Tongue (tissue), 2 donors: Measurements from ENCODE around the gene KCNK3. TPM values are rescaled to one million over a fixed set of nuclear protein-coding genes. Genes with fewer than 3 reads are reported as not detected.

Experiments
- DNase-seq: peaks from one replicate; pipeline ENCODE4 v3.0.0-alpha.2; 2015
- total RNA-seq: library from RNA; depleted of rRNA; stranded (reverse); fragments of >200 nt; gene quantifications from one replicate; pipeline ENCODE4 v1.2.3, GENCODE V29; 2014

Gene KCNK3
- total RNA-seq, 1 donor from 2014 or later: 1.1 TPM

GRCh38 chr2:26691881-26692278, 642 bp upstream of the KCNK3 start:
- no peak for DNase-seq

- DNase-seq: peak; percentile 56
These were observed 651 bp downstream of the KCNK3 start for GRCh38 chr2:26692897-26693849.

DNA sequence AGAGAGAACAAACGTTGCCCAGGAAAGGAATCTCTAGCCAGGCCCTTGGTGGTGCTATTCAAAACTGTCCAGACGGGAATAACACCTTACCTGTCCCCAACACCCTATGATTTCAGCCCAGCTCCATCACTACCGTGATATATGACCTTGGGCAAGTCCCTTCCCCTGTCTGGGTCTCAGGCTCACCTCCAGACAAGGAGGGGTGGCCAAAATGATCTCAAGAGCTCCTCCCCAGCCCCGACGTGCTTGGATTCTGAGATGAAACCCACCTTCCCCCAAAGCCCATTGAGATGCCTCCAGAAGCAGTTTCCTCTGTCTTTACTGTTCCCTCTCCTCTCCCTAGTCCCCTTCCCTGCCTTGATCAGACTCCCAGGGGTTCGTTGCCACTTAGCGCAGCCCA, 1.5 kb downstream of the KCNK3 start:
- DNase-seq: no peak

GRCh38 chr2:26696351-26696816, 3.9 kb downstream of the KCNK3 start:
- DNase-seq: no peak

GRCh38 chr2:26697425-26697824, 4.9 kb downstream of the KCNK3 start:
- no peak for DNase-seq

DNA sequence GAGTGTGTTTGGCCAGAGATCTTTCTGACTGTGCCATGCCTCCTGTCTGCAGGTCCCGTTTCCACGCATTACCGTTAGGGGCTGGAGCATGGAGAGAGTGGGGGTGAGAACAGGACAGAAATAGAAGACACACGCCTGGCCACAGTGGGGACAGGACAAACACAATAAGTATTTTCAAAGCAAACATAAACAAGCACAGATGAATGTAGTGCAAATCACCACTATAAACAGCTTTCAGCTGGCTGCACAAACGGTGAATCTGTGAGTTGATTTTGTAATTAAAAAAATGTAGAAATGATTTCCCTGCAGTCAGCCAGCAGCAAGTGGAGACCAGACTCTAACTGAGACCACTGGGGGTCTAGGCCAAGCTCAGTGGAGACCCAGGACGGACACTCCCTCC, 6.8 kb downstream of the KCNK3 start:
- no peak for DNase-seq

- no peak for DNase-seq
These were observed 7.6 kb downstream of the KCNK3 start for GRCh38 chr2:26700078-26700477.

DNA sequence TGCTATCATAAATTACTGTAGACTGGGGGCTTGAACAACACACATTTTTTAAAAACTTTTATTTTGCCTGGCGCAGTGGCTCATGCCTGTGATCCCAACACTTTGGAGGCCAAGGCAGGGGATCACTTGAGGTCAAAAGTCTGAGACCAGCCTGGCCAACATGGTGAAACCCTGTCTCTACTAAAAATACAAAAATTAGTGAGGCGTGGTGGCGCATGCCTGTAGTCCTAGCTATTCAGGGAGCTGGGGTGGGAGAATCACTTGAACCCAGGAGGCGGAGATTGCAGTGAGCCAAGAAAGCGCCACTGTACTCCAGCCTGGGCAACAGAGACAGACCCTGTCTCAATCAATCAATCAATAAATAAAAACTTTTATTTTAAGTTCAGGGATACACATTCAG, 9.1 kb downstream of the KCNK3 start:
- no peak for DNase-seq

DNA sequence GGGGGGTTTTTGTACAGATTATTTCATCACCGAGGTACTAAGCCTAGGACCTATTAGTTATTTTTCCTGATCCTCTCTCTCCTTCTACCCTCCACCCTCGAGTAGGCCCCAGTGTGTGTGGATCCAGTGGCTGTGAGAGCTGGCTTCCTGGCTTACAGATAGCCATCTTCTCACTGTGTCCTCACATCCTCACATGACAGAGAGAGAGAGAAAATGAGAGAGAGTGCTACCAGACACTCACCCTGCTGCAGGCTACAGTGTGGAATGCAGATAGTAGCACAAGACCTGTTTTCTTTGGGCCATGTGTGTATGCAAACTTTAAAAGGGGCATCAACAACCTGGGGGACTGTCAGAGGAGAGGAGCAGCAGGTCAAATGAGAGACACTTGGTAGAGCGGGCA, 9.5 kb downstream of the KCNK3 start:
- no peak for DNase-seq

DNA sequence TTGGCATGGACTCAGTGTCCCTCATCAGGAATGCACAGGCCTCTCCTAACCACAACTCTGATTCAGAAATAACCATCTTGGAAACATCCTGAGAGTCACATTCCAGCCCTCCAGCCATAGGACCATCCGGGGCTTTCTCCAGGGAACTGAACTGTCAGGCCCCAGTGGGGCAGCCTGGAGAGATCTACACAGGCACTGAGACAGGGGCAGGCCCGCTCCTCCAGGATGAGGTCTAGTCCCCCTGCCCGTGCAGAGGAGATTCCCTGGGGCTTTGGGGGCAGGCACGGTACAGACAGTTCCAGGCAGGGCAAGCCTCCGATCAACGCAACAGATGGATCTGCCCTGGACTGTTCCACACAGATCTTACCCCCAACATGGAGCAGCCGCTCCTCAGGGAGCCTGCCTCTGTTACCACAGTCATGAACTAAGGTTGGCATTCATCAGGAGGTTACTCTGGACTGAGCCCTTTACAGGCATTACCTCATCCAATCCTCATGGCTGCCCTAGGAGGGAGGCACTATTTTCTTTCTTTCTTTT, 12.0 kb downstream of the KCNK3 start:
- no peak for DNase-seq

GRCh38 chr2:26705126-26705525, 12.6 kb downstream of the KCNK3 start:
- DNase-seq: no peak

DNA sequence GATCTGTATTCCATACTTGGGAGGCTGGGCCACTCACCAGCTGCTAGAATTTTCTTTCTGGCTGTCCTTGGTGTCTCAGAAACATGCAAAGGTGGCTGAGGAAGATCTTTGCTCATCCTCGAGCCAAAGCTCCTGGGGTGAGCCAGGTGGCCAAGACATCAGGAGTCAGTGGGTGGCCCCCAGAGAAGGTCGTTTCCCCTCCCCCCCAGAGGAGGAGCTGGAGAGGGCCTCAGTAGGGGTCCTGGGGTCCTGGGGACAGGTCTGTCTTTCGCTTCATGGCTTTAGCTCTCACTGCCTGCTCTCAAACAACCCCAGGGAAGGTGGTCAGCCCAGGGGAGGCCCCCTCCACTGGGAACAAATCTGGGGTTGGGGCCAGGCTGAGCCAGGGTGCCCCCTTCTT, 13.6 kb downstream of the KCNK3 start:
- DNase-seq: no peak

- DNase-seq: no peak
These were observed 14.3 kb downstream of the KCNK3 start for GRCh38 chr2:26706616-26707473.

DNA sequence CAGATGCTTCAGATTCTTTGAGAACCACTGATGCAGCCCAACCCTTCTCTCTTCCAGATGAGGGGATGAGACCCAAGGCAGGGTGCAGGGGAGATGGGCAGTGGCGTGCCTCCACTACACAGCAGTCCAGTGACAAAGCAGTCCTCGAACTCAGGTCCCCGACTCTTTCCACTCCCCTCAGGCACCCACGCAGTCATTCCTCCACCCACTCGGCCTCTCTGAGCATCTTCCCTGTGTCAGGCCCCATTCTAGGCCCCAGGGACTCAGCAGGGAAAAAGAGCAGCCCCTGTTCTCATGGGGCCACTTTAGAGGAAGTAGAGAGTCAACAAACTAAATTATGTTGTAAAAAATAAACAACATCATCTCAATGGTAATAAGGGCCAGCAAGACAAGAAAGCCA, 15.2 kb downstream of the KCNK3 start:
- DNase-seq: no peak

DNA sequence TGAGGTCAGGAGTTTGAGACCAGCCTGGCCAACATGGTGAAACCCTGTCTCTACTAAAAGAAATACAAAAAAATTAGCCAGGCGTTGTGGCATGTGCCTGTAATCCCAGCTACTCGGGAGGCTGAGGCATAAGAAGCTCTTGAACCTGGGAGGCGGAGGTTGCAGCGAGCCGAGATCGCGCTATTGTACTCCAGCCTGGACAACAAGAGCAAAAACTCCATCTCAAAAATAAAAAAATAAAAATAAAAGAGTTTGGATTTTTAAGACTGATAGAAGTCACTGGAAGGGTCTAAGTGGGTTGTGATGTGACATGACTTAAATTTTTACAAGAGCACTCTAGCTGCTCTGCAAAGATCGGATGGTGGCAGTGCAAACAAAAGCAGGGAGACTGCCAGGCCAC, 15.9 kb downstream of the KCNK3 start:
- no peak for DNase-seq

DNA sequence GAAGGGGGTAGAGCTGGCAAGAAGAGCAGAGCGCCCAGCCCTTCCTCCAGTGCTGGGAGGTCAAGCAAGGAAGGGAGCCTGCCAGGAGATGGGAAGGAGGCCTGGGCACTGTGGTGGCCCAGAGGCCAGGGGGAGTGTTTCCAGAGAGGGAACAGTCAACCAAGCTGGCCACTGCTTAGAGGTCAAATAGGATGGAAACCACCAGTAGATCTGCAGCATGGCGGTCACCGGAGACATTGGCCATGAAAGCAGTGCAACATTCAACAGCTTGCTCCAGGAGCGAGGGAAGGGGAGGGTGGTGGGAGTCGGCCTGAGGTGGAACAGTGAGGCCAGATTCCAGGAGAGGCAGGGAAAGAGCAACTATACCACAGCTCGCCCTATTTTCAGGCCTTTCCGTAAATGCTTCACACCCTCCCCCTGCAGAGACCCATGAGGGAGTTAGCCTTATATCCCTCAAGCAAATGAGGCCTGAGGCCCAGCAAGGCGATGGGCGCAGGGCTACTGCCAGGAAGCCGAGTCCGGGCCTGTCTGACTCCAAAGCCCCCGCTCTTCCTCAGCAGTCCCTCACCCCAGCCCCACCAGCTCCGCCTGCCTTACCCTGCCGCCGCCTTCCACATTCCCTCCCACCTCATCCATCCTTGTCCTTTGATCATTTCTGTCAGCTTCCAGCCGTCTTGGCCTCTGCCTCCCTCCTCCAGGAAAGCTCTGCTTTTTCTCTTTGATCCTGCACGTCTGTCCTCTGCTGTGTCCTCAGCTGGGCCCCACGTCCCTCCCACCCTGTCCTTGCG, 17.0 kb downstream of the KCNK3 start:
- no peak for DNase-seq

DNA sequence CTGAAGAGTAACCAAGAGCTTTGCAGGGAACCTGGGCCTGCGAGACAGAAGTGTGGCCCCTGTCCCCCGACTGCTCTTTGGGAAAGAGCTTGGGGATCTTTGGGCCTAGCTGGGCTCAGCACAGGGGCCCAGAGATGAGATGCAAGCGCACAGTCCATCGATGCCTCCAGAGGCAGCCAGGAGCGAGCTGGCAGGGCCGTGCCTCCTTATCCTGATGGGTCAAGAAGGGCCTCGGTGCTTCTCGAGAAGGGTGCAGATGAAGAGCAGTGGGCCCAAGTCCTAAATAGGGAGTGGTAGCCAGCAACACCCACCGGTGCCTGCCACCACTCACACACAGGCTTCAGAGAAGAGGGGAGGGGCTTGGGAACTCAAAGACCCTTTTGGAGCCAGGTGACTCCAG, 17.6 kb downstream of the KCNK3 start:
- DNase-seq: no peak

GRCh38 chr2:26710743-26711456, 18.4 kb downstream of the KCNK3 start:
- no peak for DNase-seq

DNA sequence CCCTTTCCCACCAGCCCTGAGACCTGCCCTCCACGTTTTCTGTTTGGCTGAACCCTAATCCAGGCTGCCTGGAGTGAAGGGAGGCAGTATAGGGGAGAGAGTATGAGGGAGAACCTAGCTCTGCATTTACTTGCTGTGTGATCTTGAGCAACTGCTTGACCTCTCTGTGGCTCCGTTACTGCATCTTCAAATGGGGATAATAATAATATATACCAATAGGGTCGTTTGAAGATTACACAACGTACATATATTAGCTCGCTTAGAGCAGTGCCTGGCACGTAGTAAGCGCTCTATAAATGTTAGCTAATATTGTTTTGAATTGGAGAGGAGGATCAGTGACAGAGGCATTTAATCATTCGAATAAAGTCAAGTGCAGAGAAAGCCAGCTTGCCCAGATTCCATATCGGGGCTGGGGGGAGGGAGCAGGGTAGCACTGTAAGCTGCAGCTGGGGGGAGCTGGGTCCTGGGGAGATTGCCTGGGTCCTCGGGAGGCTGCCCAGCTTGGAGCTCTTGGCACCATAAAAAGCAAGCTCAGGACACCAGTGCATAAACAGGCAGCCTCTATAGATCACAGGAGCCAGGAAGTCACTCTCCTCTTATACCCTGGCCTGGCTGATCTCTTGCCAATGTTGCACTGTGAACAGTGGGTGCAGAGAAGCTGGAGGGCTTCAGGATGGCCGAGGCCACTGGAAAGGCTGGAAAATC, 19.1 kb downstream of the KCNK3 start:
- DNase-seq: no peak
